GM23338 (cell line): ENCODE results near the gene ZNF555. TPM values are rescaled to one million over a fixed set of nuclear protein-coding genes. Genes with fewer than 3 reads are reported as not detected.

Experiments
- ATAC-seq: fragments of 200-7000 bp; cut with Tn5 transposase; 3 replicates; pipeline ENCODE4 v1.9.1; 2020
- DNase-seq: peaks from one replicate; pipeline ENCODE4 v3.0.0-alpha.2; 2015; ENCODE audit warnings: low spot score
- H2AFZ ChIP-seq: fragments of 200-600 bp; sonication (generic); 2 replicates; pipeline ENCODE4 v1.8.0; 2016; ENCODE audit warnings: antibody characterized with exemption, mild to moderate bottlenecking, moderate library complexity
- H3F3A ChIP-seq: fragments of 200-600 bp; sonication (generic); replicated peaks from 2 replicates; pipeline ENCODE4 v1.8.0; 2017; ENCODE audit warnings: antibody characterized with exemption, mixed run types, low read depth
- H3K27ac ChIP-seq: fragments of 200-600 bp; sonication (generic); 2 replicates; pipeline ENCODE4 v1.6.1; 2016; ENCODE audit warnings: low read depth
- H3K27me3 ChIP-seq: fragments of 200-600 bp; sonication (generic); 2 replicates; pipeline ENCODE4 v1.8.0; 2016; ENCODE audit warnings: mild to moderate bottlenecking, mixed run types, moderate library complexity; ENCODE audit not compliant: insufficient read depth
- H3K36me3 ChIP-seq: fragments of 200-600 bp; sonication (generic); 2 replicates; pipeline ENCODE4 v1.8.0; 2016; ENCODE audit warnings: mild to moderate bottlenecking; ENCODE audit not compliant: insufficient read depth
- H3K4me1 ChIP-seq: fragments of 200-600 bp; sonication (generic); 2 replicates; pipeline ENCODE4 v1.8.0; 2016; ENCODE audit warnings: mild to moderate bottlenecking, moderate library complexity; ENCODE audit not compliant: insufficient read depth
- H3K4me2 ChIP-seq: fragments of 200-600 bp; sonication (generic); 2 replicates; pipeline ENCODE4 v1.7.1; 2017; ENCODE audit warnings: mixed run types
- H3K4me3 ChIP-seq: fragments of 200-600 bp; sonication (generic); 2 replicates; pipeline ENCODE4 v1.6.1; 2016; ENCODE audit warnings: mixed run types
- H3K79me2 ChIP-seq: fragments of 200-600 bp; sonication (generic); replicated peaks from 2 replicates; pipeline ENCODE4 v1.8.0; 2017; ENCODE audit warnings: mild to moderate bottlenecking; ENCODE audit not compliant: insufficient read depth
- H3K9me2 ChIP-seq: fragments of 200-600 bp; sonication (generic); 2 replicates; pipeline ENCODE4 v1.8.0; 2017; ENCODE audit not compliant: insufficient read depth
- H4K20me1 ChIP-seq: fragments of 200-600 bp; sonication (generic); replicated peaks from 2 replicates; pipeline ENCODE4 v1.8.0; 2017; ENCODE audit warnings: mild to moderate bottlenecking; ENCODE audit not compliant: insufficient read depth
- H3K27ac Mint-ChIP-seq: 2 replicates; pipeline ENCODE4 v1.8.0; 2020; ENCODE audit warnings: inconsistent platforms, mild to moderate bottlenecking, moderate library complexity, mixed read lengths
- H3K27me3 Mint-ChIP-seq: 3 replicates; pipeline ENCODE4 v1.8.0; 2022; ENCODE audit warnings: low read depth, mild to moderate bottlenecking, moderate library complexity, mixed read lengths, inconsistent platforms; ENCODE audit not compliant: insufficient read depth, poor library complexity
- H3K36me3 Mint-ChIP-seq: 3 replicates; pipeline ENCODE4 v1.8.0; 2021; ENCODE audit warnings: low read depth, mild to moderate bottlenecking, inconsistent platforms, moderate library complexity, mixed read lengths
- H3K4me1 Mint-ChIP-seq: 3 replicates; pipeline ENCODE4 v1.8.0; 2020; ENCODE audit warnings: mild to moderate bottlenecking, inconsistent platforms, mixed read lengths
- H3K4me3 Mint-ChIP-seq: 3 replicates; pipeline ENCODE4 v1.8.0; 2021; ENCODE audit warnings: moderate library complexity, mild to moderate bottlenecking, inconsistent platforms, mixed read lengths
- H3K9me3 Mint-ChIP-seq: 3 replicates; pipeline ENCODE4 v1.8.0; 2020; ENCODE audit warnings: moderate library complexity, mild to moderate bottlenecking, inconsistent platforms, mixed read lengths
- CREB1 ChIP-seq: fragments of 250-450 bp; sonication (Bioruptor Pico); IDR thresholded peaks from 2 replicates; pipeline ENCODE4 v1.5.0; 2020; ENCODE audit warnings: low read depth, mild to moderate bottlenecking, moderate library complexity
- JUNB ChIP-seq: IDR thresholded peaks from one replicate; pipeline ENCODE4 v1.6.1; 2016; ENCODE audit warnings: antibody characterized with exemption; ENCODE audit not compliant: unreplicated experiment
- POLR2AphosphoS5 ChIP-seq: IDR thresholded peaks from 2 replicates; pipeline ENCODE4 v1.6.1; 2016; ENCODE audit warnings: antibody characterized with exemption, low read depth
- STAT1 ChIP-seq: IDR thresholded peaks from one replicate; pipeline ENCODE4 v1.6.1; 2016; ENCODE audit warnings: antibody characterized with exemption; ENCODE audit not compliant: unreplicated experiment
- ZNF114 ChIP-seq: fragments of 250-450 bp; sonication (Bioruptor Pico); IDR thresholded peaks from 2 replicates; pipeline ENCODE4 v1.5.0; 2020; ENCODE audit warnings: mild to moderate bottlenecking, moderate library complexity
- ZNF331 ChIP-seq: fragments of 250-450 bp; sonication (Bioruptor Pico); IDR thresholded peaks from 2 replicates; pipeline ENCODE4 v1.5.0; 2020; ENCODE audit warnings: low read depth, mild to moderate bottlenecking, moderate library complexity
- polyA plus RNA-seq: library from polyadenylated mRNA; unstranded; fragments of >200 nt; fragmentation: Nextera tagmentation; extraction: Ambion mirVana; gene quantifications from 2 replicates; pipeline ENCODE4 v1.2.1, GENCODE V29; 2016
- total RNA-seq: library from RNA; depleted of rRNA; stranded (reverse); fragments of >200 nt; shearing (Covaris generic); gene quantifications from 2 replicates; pipeline ENCODE4 v1.2.3, GENCODE V29; 2014
- TF ChIP-seq, protein P1 (sequence below): IDR thresholded peaks from 2 replicates; pipeline ENCODE4 v1.6.1; 2016; ENCODE audit warnings: antibody characterized with exemption
- TF ChIP-seq, protein P2 (sequence below): IDR thresholded peaks from one replicate; pipeline ENCODE4 v1.6.1; 2018; ENCODE audit warnings: antibody characterized with exemption; ENCODE audit not compliant: unreplicated experiment
- TF ChIP-seq, protein P3 (sequence below), 2 experiments: fragments of 200-600 bp in 1 of 2; sonication (generic) in 1 of 2; conservative IDR thresholded peaks; 2 replicates each; pipeline versions ENCODE4 v1.5.1 to v1.6.1; 2016 to 2017; ENCODE audit warnings: antibody characterized with exemption in 2 of 2, low read depth in 2 of 2, mild to moderate bottlenecking in 2 of 2, moderate library complexity in 1 of 2
- TF ChIP-seq, protein P4 (sequence below): fragments of 250-450 bp; sonication (Bioruptor Pico); IDR thresholded peaks from 2 replicates; pipeline ENCODE4 v1.5.0; 2020; ENCODE audit warnings: mild to moderate bottlenecking, moderate library complexity

ZNF555 gene
- total and polyA plus RNA-seq, 2 experiments from 2014 or later: 3.5 to 7.5 TPM

DNA sequence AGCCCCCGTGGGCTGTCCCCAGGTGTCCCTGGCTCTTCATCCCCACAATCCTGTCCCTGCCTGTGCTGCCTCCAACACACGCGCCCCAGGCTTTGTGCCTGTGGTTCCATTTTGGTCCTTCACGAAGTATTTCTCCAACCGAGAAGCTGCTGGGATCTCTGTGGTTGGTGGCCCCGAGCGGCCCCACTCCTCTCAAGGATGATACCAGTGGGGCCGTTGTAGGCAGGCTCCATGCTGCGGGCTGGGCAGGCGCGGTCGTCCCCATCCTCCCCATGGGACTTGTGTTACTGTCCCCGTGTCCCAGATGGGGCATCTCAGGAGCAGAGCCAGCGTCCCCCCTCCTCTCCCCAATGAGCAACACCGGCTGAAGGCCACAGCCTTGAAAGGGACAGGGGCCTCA lies 25.4 kb upstream of the ZNF555 start:
- Histone ChIP-seq H4K20me1 (no peaks in the 10 kb centered on the region), H3K27me3 (no peaks in the 10 kb centered on the region), H3K36me3 (no peaks in the 10 kb centered on the region; the same call in 1 of the 2 replicates), H3F3A (no peaks in the 10 kb centered on the region), H3K9me2 (no peaks in the 10 kb centered on the region), H3K4me3 (no peak overlapping the region), H3K4me1 (no peaks in the 10 kb centered on the region), H3K79me2 (no peaks in the 10 kb centered on the region), H3K4me2 (no peak overlapping the region), H3K27ac (no peak overlapping the region), H2AFZ (no peak overlapping the region)
- peaks cover 5% of the 10 kb centered on the region; the same call in 2 of the 3 replicates for H3K36me3 Mint-ChIP-seq
- TF ChIP-seq, protein P1, sequence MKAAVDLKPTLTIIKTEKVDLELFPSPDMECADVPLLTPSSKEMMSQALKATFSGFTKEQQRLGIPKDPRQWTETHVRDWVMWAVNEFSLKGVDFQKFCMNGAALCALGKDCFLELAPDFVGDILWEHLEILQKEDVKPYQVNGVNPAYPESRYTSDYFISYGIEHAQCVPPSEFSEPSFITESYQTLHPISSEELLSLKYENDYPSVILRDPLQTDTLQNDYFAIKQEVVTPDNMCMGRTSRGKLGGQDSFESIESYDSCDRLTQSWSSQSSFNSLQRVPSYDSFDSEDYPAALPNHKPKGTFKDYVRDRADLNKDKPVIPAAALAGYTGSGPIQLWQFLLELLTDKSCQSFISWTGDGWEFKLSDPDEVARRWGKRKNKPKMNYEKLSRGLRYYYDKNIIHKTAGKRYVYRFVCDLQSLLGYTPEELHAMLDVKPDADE: no peak
- TF ChIP-seq, protein P2, sequence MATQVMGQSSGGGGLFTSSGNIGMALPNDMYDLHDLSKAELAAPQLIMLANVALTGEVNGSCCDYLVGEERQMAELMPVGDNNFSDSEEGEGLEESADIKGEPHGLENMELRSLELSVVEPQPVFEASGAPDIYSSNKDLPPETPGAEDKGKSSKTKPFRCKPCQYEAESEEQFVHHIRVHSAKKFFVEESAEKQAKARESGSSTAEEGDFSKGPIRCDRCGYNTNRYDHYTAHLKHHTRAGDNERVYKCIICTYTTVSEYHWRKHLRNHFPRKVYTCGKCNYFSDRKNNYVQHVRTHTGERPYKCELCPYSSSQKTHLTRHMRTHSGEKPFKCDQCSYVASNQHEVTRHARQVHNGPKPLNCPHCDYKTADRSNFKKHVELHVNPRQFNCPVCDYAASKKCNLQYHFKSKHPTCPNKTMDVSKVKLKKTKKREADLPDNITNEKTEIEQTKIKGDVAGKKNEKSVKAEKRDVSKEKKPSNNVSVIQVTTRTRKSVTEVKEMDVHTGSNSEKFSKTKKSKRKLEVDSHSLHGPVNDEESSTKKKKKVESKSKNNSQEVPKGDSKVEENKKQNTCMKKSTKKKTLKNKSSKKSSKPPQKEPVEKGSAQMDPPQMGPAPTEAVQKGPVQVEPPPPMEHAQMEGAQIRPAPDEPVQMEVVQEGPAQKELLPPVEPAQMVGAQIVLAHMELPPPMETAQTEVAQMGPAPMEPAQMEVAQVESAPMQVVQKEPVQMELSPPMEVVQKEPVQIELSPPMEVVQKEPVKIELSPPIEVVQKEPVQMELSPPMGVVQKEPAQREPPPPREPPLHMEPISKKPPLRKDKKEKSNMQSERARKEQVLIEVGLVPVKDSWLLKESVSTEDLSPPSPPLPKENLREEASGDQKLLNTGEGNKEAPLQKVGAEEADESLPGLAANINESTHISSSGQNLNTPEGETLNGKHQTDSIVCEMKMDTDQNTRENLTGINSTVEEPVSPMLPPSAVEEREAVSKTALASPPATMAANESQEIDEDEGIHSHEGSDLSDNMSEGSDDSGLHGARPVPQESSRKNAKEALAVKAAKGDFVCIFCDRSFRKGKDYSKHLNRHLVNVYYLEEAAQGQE: no peak
- TF ChIP-seq CREB1 (CRISPR knock-in tag) (no peak), STAT1 (no peak), ZNF331 (CRISPR knock-in tag) (no peak), POLR2AphosphoS5 (no peak)
- no peak for DNase-seq
- peaks cover 2% of the 10 kb centered on the region for H3K27me3 Mint-ChIP-seq
- ATAC-seq: no peak
- no peak overlapping the region for H3K27ac Mint-ChIP-seq
- no peaks in the 10 kb centered on the region for H3K9me3 Mint-ChIP-seq
- H3K4me1 Mint-ChIP-seq: no peaks in the 10 kb centered on the region
- H3K4me3 Mint-ChIP-seq: no peak overlapping the region; the same call in 2 of the 3 replicates

DNA sequence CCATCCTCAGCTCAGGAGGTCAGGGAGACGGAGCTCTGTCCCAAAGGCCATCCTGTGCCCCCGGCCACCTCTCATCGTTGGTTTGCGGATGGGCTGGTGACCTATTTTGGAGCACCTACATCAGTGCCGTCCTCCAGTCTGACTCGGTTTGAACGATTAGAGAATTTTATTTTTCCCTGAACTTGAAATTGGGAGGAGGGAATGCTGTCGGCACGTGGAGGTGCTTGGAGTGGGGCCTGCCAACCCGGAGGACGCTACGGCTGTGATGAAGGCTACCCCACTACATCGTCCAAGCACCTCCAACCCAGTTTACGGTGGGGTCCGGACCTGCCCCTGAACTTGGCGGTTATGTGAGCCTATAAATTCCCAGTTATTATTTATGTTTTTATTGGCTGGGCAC lies 24.6 kb upstream of the ZNF555 start:
- no peak for ATAC-seq
- Histone ChIP-seq H3K4me1 (no peaks in the 10 kb centered on the region), H3F3A (no peaks in the 10 kb centered on the region), H3K79me2 (no peaks in the 10 kb centered on the region), H2AFZ (no peak overlapping the region), H3K36me3 (no peaks in the 10 kb centered on the region), H4K20me1 (no peaks in the 10 kb centered on the region), H3K9me2 (no peaks in the 10 kb centered on the region), H3K4me2 (no peak overlapping the region), H3K4me3 (no peak overlapping the region), H3K27me3 (no peaks in the 10 kb centered on the region), H3K27ac (no peak overlapping the region)
- Mint-ChIP-seq H3K27ac (no peak overlapping the region), H3K27me3 (peaks cover 3% of the 10 kb centered on the region), H3K36me3 (peaks cover 5% of the 10 kb centered on the region; the same call in 2 of the 3 replicates), H3K9me3 (no peaks in the 10 kb centered on the region), H3K4me3 (no peak overlapping the region), H3K4me1 (no peaks in the 10 kb centered on the region)
- no peak for DNase-seq
- TF ChIP-seq, protein P3, sequence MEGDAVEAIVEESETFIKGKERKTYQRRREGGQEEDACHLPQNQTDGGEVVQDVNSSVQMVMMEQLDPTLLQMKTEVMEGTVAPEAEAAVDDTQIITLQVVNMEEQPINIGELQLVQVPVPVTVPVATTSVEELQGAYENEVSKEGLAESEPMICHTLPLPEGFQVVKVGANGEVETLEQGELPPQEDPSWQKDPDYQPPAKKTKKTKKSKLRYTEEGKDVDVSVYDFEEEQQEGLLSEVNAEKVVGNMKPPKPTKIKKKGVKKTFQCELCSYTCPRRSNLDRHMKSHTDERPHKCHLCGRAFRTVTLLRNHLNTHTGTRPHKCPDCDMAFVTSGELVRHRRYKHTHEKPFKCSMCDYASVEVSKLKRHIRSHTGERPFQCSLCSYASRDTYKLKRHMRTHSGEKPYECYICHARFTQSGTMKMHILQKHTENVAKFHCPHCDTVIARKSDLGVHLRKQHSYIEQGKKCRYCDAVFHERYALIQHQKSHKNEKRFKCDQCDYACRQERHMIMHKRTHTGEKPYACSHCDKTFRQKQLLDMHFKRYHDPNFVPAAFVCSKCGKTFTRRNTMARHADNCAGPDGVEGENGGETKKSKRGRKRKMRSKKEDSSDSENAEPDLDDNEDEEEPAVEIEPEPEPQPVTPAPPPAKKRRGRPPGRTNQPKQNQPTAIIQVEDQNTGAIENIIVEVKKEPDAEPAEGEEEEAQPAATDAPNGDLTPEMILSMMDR (conservative IDR thresholded peaks at IDR 0.05; ENCODE audit: low read depth in 2 of 2): no peak
- TF ChIP-seq, protein P4, sequence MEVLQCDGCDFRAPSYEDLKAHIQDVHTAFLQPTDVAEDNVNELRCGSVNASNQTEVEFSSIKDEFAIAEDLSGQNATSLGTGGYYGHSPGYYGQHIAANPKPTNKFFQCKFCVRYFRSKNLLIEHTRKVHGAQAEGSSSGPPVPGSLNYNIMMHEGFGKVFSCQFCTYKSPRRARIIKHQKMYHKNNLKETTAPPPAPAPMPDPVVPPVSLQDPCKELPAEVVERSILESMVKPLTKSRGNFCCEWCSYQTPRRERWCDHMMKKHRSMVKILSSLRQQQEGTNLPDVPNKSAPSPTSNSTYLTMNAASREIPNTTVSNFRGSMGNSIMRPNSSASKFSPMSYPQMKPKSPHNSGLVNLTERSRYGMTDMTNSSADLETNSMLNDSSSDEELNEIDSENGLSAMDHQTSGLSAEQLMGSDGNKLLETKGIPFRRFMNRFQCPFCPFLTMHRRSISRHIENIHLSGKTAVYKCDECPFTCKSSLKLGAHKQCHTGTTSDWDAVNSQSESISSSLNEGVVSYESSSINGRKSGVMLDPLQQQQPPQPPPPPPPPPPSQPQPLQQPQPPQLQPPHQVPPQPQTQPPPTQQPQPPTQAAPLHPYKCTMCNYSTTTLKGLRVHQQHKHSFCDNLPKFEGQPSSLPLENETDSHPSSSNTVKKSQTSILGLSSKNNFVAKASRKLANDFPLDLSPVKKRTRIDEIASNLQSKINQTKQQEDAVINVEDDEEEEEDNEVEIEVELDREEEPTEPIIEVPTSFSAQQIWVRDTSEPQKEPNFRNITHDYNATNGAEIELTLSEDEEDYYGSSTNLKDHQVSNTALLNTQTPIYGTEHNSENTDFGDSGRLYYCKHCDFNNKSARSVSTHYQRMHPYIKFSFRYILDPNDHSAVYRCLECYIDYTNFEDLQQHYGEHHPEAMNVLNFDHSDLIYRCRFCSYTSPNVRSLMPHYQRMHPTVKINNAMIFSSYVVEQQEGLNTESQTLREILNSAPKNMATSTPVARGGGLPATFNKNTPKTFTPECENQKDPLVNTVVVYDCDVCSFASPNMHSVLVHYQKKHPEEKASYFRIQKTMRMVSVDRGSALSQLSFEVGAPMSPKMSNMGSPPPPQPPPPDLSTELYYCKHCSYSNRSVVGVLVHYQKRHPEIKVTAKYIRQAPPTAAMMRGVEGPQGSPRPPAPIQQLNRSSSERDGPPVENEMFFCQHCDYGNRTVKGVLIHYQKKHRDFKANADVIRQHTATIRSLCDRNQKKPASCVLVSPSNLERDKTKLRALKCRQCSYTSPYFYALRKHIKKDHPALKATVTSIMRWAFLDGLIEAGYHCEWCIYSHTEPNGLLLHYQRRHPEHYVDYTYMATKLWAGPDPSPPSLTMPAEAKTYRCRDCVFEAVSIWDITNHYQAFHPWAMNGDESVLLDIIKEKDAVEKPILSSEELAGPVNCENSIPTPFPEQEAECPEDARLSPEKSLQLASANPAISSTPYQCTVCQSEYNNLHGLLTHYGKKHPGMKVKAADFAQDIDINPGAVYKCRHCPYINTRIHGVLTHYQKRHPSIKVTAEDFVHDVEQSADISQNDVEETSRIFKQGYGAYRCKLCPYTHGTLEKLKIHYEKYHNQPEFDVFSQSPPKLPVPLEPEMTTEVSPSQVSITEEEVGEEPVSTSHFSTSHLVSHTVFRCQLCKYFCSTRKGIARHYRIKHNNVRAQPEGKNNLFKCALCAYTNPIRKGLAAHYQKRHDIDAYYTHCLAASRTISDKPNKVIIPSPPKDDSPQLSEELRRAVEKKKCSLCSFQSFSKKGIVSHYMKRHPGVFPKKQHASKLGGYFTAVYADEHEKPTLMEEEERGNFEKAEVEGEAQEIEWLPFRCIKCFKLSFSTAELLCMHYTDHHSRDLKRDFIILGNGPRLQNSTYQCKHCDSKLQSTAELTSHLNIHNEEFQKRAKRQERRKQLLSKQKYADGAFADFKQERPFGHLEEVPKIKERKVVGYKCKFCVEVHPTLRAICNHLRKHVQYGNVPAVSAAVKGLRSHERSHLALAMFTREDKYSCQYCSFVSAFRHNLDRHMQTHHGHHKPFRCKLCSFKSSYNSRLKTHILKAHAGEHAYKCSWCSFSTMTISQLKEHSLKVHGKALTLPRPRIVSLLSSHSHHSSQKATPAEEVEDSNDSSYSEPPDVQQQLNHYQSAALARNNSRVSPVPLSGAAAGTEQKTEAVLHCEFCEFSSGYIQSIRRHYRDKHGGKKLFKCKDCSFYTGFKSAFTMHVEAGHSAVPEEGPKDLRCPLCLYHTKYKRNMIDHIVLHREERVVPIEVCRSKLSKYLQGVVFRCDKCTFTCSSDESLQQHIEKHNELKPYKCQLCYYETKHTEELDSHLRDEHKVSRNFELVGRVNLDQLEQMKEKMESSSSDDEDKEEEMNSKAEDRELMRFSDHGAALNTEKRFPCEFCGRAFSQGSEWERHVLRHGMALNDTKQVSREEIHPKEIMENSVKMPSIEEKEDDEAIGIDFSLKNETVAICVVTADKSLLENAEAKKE (CRISPR knock-in tag): no peak
- TF ChIP-seq ZNF114: no peak
- no peak for TF ChIP-seq JUNB
